HG02973 (cell line): ENCODE data around the gene MVB12B.

Experiments used
- ATAC-seq: cut with Tn5 transposase; IDR thresholded peaks from one replicate; pipeline ENCODE4 v1.9.1; 2021; ENCODE audit warnings: moderate library complexity; ENCODE audit not compliant: unreplicated experiment

The MVB12B gene

DNA sequence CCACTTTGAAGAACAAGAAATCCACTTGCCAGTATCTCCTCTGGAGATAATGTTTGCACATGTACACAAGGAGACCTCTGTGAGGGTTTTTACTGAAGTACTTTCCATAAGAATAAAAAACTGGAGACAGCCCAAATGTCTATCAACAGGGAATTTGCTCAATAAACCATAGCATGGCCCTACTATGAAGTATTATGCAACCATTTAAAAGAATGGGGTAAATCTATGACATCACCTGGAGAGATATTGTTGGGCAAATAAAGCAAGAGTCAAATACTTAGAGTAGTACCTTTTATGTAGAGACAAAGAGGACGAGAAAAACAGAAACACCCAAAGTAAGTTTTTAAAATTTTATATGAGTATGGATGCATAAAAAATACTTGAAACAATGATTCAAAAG is 23.9 kb upstream of the MVB12B start:
- no peak for ATAC-seq

DNA sequence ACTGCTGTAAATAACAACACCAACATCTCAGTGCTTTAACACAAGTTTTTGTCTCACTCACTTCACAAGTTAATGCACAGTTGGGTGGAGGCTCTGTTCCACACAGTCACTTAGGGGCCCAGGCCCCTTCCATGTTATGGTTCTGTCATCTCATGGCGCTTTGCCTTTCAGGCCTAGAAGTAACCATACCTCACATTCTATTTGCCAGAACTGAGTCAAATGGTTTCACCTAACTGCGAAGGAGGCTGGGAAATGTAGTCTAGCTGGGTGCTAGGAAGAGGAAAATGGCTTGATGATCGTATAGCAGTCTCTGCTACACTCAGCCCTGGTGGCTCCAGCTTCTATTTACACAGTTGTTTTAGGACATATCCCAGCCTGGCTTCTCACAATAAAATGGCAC is 23.1 kb upstream of the MVB12B start:
- no peak for ATAC-seq

DNA sequence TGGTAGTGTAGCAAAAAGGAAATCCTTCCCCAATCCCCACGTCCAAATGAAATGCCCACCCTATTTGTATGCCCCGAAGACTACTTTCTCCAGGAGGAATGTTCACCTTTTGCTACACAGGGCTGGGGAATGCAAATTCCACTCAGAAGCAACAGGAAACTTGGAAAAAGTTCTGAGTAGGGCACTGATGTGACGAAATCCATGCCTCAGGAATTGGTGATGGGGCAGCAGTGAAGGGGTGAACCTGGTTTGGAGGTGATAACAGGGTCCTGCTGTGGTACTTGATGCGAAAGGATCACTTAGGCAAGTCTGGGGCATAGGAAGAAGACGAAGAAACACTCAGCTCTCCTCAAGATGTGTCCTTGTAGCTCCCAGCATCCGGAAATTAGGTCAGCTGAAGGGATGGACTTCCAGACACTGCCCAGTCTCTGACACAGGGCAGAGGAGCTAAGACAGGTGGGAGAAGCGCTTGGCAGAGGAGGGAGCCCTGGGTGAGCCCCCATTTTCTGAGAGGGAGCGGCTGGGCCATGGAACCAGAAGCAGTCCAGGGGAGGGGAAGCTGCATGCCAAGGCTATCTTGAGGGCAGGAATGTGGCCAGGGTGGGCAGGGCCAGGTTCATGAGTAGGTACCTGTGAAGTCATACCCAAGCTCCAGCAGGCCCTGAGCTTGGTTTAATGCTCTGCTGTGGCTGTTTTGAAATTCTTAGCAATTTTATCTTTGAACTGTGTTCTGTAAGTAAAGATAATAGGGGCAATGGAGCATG is 22.2 kb upstream of the MVB12B start:
- no peak for ATAC-seq

GRCh38 chr9:126304971-126305320 is 21.7 kb upstream of the MVB12B start:
- ATAC-seq: no peak

- no peak for ATAC-seq
These were observed 20.5 kb upstream of the MVB12B start for GRCh38 chr9:126306071-126306647.

DNA sequence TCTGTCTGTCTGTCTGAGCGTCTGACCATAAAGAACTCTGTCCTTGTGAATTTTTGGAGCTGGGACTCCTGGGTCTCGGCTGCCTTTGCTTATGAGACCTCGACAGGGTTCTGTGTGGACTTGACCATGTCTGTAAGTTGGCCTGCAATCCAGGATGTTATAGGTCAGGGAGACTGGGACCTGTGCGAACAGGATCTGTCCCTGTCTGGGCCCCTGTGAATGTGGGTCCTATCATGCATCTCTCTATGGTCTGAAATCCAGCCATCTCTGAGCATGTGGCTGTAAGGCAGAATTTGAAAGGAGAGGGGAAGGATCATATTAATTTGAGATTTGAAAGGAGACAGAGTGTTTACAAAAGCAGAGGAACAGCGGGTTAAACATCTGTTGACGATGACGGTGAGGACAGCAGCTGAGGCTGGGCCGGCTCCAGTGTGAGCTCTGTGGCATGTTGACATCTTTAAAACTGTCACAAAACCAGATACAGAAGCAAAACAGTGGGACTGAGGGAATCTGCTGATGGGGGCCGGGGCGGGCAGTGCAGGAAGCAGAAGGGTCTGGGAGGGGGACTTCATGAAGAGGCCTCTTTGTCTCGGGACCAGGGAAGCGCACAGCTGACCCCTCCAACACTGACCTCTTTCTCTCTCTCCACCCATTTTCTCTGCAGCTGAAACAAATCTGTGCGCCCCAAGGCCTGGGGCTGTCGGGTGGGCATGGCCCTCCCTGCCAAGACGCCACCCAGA is 19.1 kb upstream of the MVB12B start:
- no peak for ATAC-seq

DNA sequence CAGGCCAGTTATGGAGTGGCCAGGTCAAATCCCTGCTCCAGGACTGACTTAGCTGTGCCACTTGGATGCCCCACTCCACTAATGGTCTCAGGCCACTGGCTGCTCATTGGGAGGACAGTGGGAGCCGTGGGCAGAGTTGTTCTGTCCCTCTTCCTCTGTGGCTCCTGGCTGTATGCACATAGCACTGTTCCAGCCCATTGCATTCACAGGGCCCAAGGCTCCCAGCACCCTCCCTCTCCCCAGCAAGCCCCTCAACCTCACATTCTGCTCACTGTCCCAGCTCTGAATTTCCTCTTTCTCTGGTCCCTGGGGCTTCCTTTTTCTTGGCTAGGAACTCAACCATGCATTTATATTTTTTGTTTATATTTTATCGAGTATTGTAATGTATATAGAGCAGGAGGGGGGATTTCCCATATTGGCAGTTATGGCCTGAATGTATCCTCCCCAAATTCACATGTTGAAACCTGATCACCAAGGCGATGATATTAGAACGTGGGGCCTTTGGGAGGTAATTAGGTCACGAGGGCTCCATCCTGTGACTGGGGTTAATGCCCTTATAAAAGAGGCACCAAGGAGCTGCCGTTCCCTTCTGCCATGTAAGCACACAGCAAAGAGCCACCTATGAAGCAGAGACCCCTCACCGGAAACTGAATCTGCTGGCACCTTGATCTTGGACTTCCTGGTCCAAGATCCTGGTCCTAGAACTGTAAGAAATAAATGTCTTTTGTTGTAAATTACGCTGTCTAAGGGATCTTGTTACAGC is 17.0 kb upstream of the MVB12B start:
- no peak for ATAC-seq

DNA sequence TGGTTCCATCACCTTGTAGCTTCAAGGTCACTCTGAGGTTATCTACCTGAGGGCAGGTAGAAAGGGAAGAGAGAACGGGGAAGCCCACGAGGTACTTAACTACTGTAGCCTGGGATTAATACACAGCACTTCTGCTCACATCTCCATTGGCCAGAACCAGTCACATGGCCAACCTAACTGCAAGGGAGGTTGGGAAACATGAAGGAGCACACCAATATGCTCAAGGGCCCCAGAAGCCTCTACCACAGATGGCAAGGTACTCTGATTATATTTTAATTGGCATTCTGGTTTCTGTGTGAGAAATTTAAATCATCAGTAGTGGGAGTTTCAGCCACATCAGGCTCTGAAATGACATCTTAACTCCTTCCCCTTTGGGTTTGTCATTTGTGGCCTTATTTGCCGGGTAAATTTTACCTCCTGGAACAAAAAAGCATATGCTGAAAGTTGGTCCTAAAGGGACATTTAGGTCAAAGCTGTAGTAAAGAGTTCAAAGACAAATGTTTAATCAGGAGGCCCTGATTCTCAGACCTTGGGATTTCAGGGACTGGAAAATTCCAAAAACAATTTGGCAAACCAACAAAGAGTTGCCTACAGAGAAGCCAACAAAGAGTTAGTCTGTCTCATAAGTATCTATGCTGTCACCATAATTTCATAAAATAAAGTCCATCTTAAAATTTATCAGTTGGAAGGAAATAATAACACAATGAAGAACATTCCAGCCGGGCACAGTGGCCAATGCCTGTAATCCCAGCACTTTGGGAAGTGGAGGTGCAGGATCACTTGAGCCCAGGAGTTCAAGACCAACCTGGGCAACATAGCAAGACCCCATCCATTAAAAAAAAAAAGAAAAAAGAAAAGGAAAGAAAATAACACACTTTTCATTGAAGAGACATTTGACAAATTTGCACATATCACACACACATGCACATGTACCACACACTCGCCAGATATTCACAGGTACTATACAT is 13.8 kb upstream of the MVB12B start:
- no peak for ATAC-seq

- no peak for ATAC-seq
These were observed 10.5 kb upstream of the MVB12B start for GRCh38 chr9:126316085-126316655.

DNA sequence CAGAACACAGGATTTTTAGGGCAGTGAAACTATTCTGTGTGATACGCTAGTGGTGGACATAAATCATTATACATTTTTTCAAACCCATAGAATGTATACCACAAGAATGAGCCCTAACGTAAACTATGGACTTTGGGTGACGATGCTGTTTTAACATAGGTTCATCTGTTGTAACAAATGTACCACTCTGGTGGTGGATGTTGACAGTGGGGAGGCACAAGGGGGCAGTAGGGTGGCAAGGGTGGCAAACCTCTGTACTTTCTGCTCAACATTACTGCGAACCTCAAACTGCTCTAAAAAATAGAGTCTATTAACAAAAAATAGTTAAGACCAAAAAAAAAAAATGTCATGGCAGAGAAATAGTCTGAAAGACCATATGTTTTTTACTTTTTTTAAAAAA is 9.1 kb upstream of the MVB12B start:
- no peak for ATAC-seq

DNA sequence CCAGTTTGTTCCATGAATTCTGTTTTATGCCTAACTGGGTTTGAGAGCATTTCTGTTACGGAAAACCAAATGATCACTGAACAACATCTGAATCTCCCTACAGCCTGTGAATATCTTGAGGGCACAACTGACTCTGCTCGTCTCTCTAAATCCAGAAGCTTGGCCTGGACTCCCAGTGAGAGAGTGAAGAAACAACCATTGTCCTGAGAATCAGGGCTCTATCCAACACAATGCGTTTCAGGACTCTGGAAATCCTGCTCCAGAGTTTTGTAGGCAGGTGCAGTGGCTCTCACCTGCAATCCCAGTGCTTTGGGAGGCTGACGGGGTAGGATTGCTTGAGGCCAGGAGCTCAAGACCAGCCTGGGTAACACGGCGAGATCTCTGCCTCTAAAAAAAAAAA is 7.8 kb upstream of the MVB12B start:
- no peak for ATAC-seq

DNA sequence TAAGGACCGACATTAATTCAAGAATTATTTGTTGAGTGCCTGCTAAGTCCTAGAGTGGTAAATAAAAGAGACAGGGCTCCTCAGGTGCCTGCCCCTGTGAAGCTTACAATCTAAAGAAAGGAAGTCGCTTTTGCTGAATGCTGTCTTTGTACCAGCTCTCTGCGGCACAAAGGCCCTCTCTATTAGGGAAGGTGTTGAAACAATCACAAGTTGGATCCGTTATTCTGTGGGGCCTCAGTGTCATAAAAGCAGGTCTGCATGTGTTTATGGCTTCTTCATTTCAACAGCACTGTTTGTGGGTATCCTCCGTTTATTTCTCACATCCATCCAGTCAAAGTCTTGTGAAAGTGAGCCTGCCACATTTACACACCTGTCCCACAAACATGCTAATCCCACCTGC is 7.0 kb upstream of the MVB12B start:
- no peak for ATAC-seq

DNA sequence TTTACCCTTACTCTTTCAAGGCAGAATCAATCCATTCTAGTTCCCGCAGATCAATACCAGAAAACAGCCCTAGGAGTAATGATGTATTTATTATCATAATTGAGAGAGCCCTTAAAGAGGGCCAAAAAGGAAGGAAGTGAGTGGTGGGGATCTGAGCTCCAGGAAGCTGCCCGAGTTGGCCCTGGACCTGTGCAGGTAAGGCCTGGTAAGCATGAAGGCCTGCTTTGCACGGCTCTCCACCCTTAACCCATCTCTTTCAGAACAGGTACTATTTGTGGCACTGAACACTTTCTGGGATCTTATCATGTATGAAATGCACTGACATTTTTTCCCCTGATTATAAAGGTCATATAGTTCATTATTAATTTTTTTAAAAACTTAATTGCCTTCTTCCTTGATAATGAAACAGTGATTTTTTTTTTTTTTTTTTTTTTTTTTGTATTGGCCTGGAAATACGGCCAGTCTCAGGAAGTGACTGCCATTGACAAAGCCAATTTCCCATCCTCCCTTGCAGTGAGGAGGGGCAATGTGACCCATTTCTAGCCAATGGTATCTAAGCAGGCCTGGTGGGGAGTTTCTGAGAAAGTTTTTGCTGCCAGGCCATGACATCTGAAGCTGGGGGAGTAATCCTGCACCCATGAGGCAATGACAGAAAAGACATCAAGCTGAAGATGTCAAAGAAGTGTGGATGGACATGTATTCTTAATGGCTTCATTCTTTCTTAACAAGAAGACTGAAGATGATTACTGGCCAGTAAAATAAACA is 6.3 kb upstream of the MVB12B start:
- ATAC-seq: no peak

DNA sequence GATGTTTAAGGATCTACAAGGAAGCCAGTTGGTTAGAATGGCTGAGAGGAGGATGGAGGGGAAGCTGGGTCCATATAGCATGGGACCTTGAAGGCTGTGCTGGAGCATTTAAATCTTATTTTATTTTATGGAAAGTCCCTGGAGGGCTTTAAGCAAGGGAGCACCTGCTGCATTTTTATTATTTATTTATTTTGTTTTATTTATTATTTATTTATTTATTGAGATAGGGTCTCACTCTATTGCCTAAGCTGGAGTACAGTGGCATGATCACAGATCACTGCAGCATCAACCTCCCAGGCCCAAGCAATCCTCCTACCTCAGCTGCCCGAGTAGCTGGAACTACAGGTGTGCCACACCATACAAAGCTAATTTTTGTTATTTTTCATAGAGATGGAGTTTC is 4.9 kb upstream of the MVB12B start:
- ATAC-seq: no peak

GRCh38 chr9:126325821-126326220 is 808 bp upstream of the MVB12B start:
- no peak for ATAC-seq

DNA sequence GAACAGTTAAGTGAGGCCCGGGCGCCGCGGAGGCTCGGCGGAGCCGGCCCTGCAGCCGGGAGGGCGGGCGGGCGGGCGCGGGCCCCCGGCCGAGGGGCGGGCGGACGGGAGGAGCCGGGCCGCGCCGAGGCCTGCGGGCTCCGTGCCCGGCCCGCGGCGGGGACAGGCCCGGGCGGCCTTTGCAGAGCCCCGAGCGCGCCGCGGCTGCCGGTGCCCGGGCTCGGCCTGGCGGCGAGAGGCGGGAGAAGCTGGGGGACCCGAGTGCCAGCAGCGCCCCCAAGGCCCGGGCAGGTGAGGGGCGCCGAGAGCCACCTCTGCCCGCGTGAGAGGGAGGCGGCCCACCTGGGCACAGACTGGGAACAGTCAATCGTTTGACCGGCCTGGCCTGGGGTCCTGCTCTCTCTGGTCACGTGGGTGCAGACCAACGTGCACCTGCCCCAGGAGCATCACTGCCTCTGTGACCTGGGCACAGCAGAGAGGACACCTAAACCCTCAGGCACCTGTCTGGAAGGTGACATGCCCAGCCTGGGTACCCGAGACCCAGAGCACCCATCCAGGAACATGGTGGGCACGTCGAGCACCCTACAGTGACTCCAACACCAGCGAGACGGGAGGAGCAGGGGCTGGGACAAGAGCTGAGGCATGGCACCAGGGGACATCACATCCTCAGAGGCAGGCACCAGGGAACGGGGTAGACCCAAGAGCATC is 531 bp downstream of the MVB12B start:
- no peak for ATAC-seq

DNA sequence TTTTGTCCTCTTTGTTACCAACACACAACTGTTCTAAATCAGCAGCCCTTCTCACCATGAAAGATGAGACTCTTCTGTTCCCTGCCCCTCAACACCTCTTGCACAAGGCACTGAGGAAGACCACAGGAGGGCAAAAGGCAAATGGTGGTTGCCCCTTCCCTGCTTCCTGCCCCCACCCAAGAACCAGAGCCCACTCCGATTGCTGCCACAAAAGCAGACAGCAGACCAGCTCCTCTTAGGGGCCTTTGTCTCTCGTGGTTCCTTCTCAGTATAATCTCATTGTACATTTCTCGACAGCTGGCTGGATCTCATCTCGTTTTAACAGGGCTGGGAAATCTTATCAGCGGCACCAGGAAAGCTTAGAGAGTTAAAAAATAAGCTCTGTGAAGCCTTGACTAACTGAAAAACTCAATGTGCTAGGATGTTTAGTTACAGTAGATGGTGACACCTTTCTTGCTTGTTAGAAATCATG is 1.1 kb downstream of the MVB12B start:
- no peak for ATAC-seq

GRCh38 chr9:126328407-126328806 is 1.8 kb downstream of the MVB12B start:
- ATAC-seq: no peak
